HG03354 (cell line): Measurements from ENCODE around the gene PODNL1.

ENCODE experiments used
- ATAC-seq: cut with Tn5 transposase; IDR thresholded peaks from one replicate; pipeline ENCODE4 v1.9.1; 2021; ENCODE audit warnings: mild to moderate bottlenecking; ENCODE audit not compliant: unreplicated experiment, poor library complexity, severe bottlenecking

Gene PODNL1

DNA sequence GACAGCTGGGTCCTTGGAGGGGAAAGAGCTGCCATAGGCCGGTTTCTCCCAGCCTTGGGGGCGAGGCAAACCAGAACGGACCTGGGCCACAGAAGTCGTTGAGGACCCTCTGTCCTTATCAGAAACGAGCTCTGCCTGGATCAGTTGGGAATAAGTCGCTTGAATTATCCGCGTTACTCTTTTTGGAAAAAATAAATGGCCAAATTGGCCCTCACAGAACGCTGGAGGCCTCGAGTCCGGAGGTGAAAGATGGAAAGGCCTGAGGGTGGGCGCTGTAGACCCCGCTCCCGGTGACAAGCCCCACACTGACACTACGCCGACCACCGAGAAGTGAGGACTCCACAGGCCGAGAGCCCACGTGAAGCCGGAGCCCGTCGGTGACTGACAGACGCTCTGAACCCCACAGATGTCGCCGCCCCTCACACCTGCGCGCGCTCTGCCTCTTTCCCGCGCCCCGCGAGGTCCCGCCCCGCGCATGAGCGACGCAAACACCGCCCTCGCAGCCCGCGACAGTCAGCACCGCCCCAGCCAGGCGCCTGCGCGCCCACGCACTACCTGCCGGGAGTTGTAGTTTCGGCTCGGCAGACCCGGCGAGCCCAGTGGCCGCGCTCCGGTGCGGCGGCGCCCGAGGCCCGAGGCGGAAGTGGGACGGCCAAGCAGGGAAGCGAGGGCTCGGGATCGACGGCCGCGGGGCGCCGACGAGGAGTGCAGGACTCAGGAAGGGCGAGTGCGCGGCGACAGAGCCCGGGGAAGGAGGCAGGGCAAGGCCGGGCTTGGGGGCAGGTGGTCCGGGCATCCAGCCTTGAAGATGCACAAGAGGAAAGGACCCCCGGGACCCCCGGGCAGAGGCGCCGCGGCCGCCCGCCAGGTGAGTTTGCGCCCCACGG lies 32.3 kb downstream of the PODNL1 start, which contains the start of the genes BRME1 and CC2D1A:
Gene BRME1 (minus strand): TSS at position 484 of the 887 bp plus-strand sequence. CDS start 1,225 bp downstream, outside the sequence.
Gene CC2D1A (plus strand): TSS at position 568 of the 887 bp plus-strand sequence. CDS start 241 bp downstream, at position 809.
- ATAC-seq: peak; percentile 94

DNA sequence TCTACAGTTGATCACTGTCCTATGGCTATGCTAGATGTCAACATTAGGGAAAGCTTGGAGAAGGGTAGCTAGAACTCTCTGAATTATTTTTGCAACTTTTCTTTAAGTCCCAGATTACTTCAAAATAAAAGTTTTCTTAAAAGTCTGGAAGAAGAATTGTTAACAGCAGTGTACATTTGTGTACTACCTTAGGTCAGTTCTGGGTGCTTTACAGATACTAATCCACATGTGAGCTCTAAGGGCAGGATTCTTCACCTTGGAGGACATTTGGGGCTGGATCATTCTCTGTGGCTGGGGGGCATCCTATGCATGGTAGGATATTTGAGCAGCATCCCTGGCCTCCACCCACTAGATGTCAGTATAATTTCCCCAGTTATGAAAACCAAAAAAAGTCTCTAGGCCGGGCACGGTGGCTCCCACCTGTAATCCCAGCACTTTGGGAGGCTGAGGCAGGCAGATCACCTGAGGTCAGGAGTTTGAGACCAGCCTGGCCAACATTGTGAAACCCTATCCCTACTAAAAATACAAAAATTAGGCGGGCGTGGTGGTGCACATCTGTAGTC lies 35.1 kb downstream of the PODNL1 start:
- ATAC-seq: no peak

DNA sequence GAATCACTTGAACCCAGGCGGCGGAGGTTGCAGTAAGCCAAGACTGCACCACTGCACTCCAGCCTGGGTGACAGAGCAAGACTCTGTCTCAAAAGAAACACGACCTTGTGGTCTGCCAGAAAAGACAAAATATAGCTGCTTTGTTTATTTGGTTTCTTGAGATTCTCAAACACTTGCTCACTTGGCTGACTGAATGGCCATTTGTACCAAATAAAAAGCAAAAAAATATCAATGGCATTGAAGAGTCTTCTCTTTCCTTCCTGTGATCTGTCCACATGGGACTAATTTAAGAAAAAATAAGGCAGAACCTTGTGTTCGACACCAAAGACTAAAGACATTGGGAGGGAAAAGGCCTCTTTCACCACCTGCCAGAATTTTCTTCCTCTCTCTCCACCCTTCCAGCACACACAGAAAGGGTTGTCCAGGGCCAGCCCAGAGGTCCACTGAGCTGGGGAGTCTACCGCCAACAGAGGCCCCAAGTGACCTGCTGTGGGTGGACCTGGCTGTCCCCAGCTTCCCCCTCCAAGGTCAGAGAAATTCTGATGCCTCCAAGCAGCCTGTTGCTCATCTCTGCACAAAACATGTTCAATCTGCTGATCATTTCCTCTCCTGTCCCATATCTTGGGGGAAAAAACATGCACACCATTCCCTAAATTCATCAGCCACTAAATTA lies 38.2 kb downstream of the PODNL1 start:
- no peak for ATAC-seq

DNA sequence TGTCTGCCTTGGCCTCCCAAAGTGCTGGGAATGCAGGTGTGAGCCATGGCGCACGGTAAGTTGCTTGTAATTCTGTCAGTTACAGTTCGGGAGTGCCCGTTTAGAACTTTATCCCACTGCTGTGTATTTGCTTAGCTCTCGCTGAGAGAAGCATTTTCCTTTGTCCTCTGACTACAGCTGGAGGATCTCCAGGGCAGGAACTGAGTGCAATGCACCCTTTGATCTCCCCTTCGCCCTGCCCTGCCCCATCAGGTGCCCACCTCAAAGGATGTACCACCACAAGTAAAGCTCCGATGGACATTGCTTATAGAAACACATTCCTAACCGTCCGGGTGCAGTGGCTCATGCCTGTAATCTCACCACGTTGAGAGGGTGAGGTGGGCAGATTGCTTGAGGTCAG lies 38.8 kb downstream of the PODNL1 start:
- ATAC-seq: no peak

DNA sequence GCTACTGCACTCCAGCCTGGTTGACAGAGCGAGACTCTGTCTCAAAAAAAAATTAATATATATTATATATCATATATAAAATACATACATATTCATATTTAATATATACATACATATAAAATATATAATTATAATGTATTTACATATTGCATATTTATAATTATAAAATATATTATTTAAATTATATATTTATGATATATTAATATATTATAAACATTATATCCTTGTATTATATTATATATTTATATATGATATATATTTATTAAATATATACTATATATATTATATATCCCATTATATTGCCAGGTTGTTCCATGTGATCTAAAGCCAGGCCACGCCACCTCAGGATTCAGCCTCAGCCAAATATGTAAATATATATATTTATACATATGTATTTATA lies 42.0 kb downstream of the PODNL1 start:
- ATAC-seq: no peak

DNA sequence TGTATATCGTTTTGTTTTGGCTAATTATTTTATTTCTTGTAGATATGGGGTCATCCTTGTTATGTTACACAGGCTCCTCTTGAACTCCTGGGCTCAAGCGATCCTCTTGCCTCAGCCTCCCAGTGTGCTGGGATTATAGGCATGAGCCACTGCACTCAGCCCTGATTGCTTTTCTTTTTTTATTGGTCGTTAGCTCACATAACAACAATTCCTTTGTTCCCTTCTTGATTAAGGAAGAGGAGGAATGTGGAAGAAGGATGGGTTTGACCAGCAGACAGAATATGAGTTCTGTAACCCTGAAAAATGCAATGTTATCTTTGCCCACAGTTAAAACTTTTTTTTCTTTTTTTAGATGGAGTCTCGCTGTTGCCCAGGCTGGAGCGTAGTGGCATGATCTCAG lies 43.7 kb downstream of the PODNL1 start:
- ATAC-seq: no peak

DNA sequence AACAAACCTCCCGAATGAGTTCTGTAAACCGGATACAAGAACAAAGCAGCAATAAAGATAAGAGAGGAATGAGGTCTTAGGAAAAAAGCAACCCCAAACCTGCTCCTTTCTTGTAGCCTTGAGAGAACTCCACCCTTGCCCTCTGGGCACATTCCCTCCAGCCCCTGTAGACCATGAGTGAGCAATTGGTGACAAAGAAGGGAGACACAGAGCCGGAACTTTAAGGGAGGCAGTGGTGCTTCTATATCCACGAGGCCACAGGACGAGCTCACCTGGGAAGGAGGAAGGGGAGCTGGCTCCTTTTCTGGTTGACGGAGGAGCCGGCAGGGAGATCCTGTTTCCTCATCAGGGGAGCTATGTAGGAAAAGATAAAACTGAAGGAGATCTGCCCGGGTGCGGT lies 45.3 kb downstream of the PODNL1 start:
- ATAC-seq: no peak

DNA sequence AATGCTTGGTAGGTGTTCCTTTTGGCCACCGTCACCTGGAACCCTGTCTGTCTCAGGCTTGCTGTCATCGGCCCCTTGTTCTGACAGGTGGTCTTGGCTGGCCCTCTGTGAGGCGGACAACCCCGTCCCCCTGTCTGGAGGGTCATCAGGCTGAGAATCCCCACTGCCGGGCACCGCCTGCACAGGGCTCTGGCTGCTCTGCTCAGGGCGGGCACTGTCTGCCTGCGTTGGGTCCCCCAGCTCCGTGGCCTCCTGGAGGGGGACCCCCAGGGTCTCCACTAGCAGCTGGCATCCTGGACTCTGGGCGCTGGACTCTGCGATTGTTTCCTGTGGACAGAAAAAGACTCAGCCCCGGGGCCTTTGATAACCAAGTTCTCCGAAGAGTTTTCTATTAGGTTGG lies 48.1 kb downstream of the PODNL1 start:
- no peak for ATAC-seq

DNA sequence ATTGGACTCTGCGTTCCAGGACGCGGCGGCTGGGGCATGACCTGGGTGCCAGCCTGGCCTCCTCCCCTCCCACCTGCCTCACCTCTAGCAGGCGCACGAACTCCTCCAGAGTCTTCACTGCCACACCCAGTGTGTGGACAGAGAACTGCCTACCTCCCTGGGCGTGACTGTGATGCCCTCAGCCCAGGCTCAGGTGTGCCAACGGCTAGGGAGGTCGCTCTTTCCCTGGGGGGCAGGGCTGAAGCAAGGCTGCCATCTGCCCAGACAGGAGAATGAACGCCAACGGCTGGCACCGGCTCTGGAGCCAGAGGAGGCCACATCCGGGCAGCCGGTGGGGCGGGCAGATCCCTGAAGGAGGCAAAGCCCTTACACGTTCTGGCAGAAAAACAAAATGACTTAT lies 49.9 kb downstream of the PODNL1 start:
- ATAC-seq: no peak

DNA sequence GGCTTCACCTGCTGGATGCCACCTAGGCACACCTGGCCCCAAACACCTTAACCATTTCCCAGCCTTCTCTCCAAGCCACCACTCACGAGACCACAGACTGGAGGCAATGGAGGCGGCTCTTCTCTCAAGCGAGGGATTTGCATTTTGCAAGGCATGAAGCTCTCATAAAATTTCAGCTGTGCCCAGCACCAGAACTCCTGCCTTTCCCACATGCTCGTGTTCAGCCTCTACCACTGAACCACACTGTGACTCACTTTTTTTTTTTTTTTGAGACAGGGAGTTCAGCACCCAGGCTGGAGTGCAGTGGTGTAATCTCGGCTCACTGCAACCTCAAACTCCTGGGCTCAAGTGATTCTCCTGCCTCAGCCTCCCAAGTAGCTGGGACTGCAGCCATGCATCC lies 50.7 kb downstream of the PODNL1 start:
- no peak for ATAC-seq

DNA sequence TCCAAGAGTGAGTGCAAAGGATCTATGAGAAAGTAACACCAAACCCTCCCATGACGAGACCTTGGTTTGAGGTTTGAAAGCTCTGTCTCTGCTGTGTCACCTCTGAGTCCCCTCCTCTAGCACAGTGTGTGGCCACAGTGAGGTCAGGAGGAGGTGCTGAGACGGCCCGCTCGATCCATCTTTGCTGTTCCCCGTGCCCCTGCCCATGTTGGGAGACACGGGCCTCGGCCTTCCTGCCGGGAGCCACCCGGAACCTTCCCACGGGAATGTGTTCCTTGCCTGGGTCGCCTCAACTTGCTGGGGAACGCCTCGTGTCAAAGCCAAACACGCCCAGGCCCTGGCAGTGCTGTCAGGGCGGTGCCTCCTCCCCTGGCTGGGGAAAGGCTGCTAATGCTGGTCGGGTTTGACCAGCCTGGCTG lies 51.2 kb downstream of the PODNL1 start:
- no peak for ATAC-seq

DNA sequence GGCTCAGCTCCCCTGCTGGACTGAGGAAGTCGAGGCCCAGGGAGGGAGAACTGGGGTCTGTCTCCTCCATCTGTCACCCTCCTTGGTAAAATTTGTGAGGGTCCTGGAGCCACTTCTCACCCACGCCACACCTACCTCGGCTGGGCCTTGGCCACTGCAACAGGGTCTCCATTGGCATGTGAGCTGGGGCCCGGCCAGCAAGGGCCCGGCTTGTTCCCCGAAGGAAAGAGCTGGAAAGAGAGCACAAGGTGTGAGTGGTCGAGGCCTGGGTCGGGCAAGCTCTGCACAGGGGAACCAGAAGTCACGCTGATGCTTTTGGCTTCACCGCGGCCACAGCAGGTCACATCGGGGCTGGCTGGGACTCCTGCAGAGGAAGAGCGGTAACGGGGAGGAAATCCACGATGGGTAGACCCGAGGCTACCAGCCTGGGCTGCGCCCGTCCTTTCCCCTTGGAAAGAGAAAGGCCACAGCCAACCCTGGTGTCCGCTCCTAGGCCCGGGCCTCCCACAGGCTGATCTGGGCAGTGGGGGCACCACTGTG lies 52.3 kb downstream of the PODNL1 start:
- ATAC-seq: no peak

DNA sequence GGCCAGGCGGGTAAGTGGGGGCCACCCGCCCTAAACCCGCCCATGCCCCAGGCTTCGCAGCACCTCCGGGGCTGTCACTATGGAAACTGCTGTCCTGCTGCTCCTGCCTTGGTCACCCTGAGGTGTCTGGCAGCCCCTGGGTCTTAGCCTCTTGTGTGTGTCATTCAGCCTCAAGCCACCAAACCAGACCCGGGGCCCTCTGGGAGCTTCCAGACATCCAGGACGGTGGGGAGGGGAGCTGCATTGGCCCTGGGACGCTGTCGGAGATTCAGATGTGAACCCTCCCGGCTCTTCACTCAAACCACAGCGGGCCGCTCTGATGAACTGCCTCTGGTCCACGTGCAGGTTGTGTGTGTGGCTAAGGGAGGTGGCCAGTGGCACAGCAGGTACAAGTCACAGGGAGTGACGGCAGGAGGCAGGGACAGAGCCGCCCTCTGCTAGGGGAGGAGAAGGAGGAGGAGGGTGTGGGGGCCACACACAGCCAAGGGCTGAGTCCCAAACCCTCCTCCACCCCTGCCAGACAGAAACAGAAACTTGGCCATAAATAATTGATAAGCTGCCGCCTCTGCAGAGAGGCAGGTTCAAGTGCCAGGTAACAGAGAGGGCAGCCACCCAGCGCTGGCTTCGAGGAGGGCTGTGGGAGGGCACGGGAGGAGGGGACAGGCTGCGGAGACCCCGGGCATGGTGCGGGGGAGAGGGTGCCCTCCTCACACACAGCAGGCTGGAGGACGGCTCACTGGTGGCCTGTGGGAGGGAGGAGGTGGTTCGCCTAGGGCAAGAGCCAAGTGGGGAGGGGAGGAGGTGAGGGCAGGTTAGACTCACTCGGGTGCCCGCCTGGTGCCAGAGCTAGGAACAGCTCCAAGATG lies 53.3 kb downstream of the PODNL1 start:
- no peak for ATAC-seq

DNA sequence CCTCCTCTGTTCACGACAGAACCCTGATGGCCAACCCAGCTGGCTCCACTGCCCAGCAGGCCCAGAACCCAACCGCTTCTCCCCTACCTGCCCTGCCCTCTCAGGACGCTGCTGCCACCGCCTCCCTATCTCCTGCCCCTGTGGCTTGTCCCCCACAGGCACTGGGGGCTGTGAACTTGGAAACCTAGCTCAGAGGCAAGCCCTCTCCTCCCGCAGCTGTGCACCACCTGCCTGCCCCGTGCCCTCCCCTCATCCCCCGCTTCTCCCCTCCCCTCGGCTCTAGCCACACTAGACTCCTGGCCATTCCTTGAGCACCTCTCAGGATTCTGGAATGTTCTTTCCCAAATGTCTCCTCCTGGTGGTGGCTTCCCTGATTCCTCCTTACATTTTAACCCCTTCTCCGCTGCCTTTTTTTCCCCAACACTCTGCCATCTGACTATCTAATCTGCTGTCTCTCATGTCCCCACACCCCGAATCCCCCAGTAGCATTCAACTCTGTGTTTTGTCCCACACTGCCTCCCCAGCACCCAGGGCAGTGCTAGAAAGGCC lies 54.6 kb downstream of the PODNL1 start:
- ATAC-seq: no peak

DNA sequence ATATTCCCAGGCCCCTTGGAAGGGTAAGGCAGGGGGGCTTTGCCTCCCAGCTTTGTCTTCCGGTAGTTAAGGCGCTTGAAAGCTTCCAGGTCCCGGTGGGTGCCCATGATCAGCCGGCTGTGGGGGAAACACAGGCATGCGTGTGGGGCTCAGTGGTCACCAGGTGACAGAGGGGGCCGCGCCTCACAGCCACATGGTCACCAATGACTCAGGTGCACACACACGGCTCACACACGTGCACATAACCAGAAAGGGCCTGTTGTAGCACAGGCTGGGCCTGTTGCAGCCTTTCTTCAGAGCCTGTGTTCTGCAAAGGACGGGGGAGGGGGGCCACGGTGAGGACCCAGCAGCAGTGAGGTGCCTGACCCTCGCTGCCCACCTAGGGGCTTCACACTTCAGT lies 55.4 kb downstream of the PODNL1 start:
- ATAC-seq: no peak

DNA sequence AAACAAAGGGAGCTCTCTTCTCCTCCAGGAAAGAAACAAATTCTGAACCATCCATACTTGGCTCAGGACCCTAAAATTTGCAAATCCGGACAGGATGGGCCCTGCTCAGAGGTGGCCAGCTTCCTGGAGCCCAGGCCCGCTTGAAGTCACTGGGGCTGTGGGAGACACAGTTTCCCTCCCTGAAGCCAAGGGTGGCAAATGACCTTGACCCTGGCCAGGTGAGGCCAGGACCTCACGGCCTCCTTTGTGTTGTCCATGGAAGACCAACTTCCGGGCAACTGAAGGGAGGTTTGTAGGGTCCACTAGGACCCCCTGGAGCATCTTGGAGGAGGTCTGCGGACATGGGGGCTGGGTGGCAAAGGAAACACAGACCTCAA lies 55.8 kb downstream of the PODNL1 start:
- no peak for ATAC-seq

DNA sequence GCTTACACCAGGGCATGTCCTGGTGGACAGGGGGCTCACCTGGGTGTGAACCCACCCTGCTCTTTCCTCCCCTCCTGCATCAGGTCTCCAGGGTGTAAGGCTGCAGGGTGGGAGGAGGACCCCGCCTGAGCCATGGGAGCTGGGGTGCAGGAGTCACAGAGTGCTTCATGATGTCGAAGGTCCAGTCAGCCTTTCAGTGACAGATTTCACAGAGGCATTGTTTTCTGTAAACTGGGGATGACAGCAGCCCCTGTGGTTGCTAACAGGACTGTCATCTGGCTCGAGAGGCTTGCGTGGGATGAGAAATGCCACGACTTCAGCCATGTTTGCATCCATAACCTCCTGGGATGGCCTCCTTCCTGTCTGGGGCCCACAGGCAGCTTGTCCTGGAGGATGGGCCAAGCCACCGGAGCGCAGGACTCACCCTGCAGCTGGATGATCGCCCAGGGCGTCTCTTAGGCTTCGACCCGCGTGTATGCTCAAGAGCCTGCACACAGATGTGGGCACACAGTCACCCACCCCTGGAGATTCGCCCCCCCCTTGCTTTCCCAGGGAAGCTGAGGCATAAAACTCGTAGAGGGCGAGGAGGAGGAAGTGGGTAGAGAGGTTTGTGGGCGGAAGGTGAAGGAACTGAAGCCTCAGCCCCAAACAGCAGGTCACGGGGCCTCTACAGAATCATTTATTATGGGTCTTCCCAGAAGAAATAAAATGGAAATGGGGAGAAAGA lies 56.4 kb downstream of the PODNL1 start:
- no peak for ATAC-seq

DNA sequence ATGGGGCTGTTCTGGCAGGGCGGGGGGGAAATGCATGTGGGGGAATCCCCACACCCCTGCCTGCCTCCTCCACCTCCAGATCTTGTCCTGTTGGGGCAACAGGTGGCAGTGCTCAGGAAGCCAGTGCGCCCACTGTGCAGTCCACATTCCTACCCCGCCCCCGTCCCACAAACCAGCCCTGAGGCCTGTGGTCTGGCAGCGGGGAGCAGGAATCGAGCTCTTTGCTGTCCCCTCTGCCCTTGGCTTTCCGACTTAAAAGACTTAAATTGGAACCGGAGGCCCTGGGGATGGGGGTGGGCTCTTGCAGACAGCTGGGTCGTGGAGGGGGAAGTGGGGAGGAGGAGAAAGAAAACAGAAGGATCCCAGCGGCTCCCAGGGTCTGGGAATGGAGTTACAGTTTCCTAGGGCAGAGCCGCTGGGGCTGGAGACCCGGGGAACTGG lies 56.9 kb downstream of the PODNL1 start:
- ATAC-seq: no peak
